ENCODE measurements around the gene DHRS9.
"Not testable (repeated sequence)": the region's sequence is repeated elsewhere in the genome, so short reads cannot be mapped to it uniquely, and the experiment has no call there.

DHRS9 gene

DNA sequence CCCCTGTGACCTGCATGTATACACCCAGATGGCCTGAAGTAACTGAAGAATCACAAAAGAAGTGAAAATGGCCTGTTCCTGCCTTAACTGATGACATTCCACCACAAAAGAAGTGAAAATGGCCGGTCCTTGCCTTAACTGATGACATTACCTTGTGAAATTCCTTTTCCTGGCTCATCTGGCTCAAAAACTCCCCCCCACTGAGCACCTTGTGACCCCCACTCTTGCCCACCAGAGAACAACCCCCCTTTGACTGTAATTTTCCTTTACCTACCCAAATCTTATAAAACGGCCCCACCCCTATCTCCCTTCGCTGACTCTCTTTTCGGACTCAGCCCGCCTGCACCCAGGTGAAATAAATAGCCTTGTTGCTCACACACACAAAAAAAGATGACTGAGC lies 67.1 kb downstream of the DHRS9 start:
- DNase-seq: not testable (repeated sequence)

DNA sequence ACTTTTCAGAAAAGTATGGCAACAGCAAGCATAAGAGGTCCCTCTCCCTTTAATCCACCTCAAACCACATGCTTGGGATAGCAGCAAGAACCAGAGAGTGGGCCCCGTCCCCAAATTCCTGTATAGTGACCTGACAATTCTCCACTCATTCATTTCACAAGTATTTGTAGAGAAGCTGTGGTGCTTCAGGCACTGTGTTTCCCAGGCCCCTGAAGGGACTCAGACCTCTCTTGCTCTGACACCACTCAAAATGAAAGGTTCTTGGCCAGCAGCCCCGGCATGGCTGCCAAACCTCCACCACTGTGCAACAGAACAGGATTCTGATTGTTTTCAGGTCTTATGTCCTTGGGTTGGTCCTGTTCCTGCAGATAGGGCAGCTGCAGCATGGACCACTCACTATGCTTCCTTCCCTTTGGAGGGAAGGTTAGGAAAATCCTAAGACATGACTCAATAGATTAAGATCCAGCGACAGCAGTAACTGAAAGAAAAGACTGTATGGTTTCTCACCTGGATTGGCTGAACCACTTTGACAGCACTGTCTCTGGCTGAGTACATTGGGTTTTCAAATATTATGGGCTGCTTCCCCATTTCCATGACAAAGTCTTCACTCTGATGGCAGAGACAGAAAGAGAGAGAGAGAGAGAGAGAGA lies 67.6 kb downstream of the DHRS9 start:
- DNase-seq: no peak

- DNase-seq: no peak
Measured at GRCh38 chr2:169137924-169138323, 68.6 kb downstream of the DHRS9 start.

DNA sequence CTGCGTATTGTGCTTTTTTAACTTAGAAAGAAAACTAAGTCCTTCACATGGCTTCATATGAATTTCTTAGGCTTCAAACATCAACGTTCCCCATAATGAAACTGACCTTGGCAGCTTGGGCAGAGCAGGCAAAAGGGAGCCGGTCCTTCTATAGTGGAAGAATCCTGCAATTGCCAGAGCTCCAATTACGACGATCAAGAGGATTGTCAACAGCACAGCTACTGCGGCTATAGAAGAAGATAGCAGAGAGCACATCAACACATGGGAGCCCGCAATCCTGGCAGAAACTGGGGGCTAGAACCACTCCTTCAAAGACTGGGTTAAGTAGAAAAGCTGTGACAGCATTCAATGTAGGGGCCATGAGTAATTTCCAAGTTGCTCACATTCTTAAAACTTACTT lies 69.8 kb downstream of the DHRS9 start:
- DNase-seq: no peak

DNA sequence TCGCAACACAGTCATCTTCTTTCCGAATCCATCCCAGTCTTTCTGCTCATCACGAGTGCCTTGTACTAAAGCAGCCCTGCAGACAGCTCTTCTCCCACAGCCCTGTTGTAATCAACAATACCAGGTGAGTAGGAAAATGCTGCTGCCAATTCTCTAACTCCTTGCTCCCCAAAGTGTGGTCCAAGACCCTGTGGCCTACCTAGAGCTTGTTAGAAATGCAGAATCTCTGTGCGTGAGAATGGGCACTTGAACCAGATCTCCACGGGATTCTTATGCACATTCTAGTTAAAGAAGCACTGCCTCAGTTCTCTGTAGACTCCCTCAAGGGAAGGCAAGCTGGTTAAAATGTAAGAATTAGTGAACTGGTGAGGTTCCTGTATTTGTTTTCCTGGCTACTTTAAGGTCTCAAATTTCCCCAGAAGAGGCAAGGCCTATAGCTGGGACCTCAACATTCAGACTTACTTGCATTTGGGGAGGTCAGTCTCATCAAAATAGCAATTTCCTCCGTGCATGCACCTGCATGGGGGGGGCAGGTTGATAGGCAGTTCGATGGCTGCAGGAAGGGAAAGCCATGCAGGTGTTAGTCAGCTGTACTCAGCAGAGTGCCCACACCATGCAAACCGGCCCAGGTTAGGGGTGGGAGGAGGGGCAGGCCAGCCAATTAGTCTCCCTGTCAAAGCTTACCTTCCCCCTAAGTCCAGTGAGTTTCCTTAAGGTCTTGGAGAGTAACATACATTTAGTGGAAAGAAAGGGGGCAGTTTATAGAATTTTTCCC lies 70.8 kb downstream of the DHRS9 start:
- no peak for DNase-seq

DNA sequence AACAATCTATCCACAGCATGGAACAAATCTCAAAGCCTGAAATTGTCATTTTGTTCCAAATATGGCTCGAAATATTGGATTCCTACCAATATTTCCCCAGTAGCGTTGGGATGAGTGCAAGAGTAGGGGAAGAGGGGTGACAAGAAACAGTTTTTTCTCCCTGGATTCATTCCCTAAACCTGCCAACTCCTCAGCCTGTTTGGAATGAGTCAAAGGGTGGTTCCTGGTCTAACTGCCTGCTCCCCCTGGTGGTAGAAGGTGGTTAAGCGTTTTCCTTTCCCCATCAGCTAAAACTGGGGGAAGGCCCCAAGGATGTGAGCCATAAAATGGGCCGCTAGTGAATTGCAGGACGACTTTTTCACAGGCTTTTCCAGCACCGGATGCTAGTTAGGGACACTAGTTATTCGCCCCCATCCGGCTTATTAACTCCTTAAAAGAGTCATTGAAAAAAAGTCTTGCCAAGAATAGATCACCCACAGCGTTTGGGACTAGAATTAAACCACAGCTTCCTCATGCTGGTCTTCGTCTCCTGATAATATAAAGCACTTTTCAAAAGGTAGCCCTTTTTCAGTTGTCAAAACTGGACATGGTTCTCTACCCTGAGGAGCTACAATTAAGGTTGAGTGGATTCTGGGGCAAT lies 72.5 kb downstream of the DHRS9 start:
- peak; percentile 57 for DNase-seq

DNA sequence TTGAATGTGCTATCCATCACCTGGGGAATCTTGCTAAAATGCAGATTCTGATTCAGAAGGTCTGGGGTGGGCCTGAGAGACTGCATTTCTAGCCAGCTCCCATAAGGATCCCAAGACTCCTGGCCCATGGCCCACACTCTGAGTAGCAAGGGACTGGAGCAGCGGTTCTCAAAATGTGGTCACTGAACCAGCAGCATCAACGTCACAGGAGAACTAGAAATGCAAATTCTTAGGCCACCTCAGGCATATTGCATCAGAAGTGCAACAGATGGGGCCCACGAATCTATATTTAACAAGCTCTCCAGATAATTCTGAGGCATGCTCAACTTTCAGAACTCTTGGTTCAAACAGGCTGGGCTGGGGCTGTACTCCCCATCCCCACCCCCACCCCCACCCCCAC lies 74.6 kb downstream of the DHRS9 start:
- no peak for DNase-seq
